ENCODE measurements around the gene SENP1. TPM values are rescaled to one million over a fixed set of nuclear protein-coding genes. Genes with fewer than 3 reads are reported as not detected.
A peak's percentile ranks its signal among the peaks of the same experiment; 100 is the strongest.

The SENP1 gene
- total RNA-seq, 2 experiments from 2014 or later: 44.4 to 61.8 TPM

DNA sequence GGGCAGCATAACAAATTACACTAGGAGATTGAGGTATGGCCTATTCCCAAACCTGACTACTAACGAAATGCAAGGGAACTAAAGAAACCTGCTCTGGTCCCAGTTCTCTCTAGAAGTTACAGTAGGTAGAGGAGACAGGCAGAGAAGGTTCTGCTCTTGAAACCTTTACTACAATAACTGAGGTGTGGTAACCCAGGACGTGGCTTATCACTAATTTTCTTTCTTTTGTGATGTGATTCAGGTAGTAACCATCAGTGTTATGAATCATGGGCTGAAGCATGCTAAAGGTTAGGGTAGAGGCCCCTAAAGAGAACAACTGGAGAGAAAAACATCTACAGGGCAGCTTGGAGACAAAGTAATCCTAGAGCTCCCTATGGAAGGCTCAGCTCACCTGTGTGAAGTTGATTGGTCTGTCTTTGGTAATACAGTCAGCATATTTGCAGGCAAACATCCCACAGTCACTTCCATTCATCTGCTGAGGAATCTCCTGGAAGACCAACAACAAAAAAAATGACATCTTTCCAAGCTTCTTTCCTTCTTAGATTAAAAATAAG, 59.8 kb downstream of the SENP1 start:
- ChIA-PET POLR2A (no interaction called here), CTCF (interaction anchor here (0.7 to 1.1 kb wide), 2 partner anchors 134 to 526 kb away, joined by 3 to 4 read pairs; no protein-coding TSS in a partner anchor)
- ATAC-seq (peak; percentile 36), DNase-seq (no peak)
- H3K9me3 Mint-ChIP-seq (ENCODE audit: low read depth): no peaks in the 10 kb centered on the region
- H3K36me3 Mint-ChIP-seq (ENCODE audit: low read depth): peaks cover 29% of the 10 kb centered on the region
- H3K4me1 Mint-ChIP-seq: no peaks in the 10 kb centered on the region
- intact Hi-C loops (cut with DNase I, micrococcal nuclease): no loop called here
- H3K4me3 Mint-ChIP-seq: no peak overlapping the region
- H3K27me3 Mint-ChIP-seq: no peaks in the 10 kb centered on the region
- H3K27ac Mint-ChIP-seq: no peak overlapping the region

DNA sequence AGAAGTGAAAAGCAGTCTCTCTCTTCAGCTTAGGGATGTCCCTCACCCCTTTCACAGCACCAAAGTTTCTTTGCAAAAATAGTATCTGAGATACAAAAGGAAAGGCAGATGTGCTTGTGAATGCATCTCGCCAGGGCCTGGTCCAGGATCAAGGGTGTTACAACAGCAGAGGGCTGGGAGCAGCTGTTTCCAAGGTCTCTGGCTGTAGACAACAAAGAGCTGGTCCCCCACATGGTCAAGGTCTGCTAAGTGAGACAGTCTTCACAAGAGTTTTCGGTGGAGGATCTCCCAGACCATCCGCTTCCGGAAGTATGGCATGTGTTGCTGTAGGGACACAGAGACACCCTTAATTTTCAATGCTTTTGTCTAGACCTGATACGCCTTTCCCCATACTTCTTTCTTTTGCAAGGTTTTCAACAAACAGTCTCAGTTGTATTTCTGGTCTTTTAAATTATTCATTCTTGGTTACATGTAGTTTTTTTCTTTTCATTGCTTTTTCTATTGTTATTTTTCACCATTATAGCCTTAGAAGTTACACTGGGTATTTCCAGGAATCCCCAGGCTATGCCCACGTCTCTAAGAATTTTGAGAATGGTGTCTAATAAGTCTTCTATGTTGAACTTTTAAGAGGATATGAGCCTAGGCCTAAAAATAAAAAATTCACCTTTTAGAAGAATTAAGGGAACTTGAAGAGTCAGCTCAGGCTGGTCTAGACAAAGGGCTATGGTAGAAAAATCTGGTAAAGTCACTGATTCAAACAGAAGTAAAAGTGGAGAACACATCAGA, 60.6 kb downstream of the SENP1 start:
- H3K27ac Mint-ChIP-seq: no peak overlapping the region
- ChIA-PET CTCF (interaction anchor here (0.8 to 1.1 kb wide), 2 partner anchors 90 to 134 kb away, joined by 3 to 4 read pairs; no protein-coding TSS in a partner anchor), POLR2A (no interaction called here)
- no peak overlapping the region for H3K4me3 Mint-ChIP-seq
- H3K36me3 Mint-ChIP-seq (ENCODE audit: low read depth): peaks cover 29% of the 10 kb centered on the region
- H3K27me3 Mint-ChIP-seq: no peaks in the 10 kb centered on the region
- ATAC-seq (no peak), DNase-seq (no peak)
- intact Hi-C loops (cut with DNase I, micrococcal nuclease): no loop called here
- no peaks in the 10 kb centered on the region for H3K4me1 Mint-ChIP-seq
- no peaks in the 10 kb centered on the region for H3K9me3 Mint-ChIP-seq (ENCODE audit: low read depth)

DNA sequence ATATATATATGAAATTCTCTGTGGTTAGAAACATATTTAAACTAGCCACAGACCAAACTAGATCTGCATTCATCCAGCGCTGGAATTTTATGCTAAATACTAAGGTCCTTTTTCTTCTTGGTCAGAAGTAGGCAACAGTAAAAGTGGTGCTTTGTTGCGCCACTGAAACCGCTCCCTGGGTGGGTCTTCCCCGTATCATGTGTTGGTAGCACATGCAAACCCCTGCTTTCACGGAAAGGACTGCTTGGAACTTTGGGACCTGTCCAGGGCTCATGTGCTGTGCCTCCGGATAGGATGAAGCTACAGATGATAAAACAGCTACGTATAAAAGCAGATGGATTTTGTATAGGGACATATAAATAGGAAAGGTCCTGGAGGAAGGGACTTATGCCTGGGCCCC, 61.5 kb downstream of the SENP1 start:
- no peak overlapping the region for H3K27ac Mint-ChIP-seq
- H3K9me3 Mint-ChIP-seq (ENCODE audit: low read depth): no peaks in the 10 kb centered on the region
- no peak overlapping the region for H3K4me3 Mint-ChIP-seq
- CTCF ChIA-PET: interaction anchor here (0.8 kb wide), 1 partner anchor 90 kb away, joined by 3 read pairs; no protein-coding TSS in a partner anchor
- H3K36me3 Mint-ChIP-seq (ENCODE audit: low read depth): peaks cover 24% of the 10 kb centered on the region
- ATAC-seq: no peak
- POLR2A ChIA-PET: no interaction called here
- no peak for DNase-seq
- intact Hi-C loops (cut with DNase I, micrococcal nuclease): no loop called here
- H3K27me3 Mint-ChIP-seq: no peaks in the 10 kb centered on the region
- no peaks in the 10 kb centered on the region for H3K4me1 Mint-ChIP-seq

DNA sequence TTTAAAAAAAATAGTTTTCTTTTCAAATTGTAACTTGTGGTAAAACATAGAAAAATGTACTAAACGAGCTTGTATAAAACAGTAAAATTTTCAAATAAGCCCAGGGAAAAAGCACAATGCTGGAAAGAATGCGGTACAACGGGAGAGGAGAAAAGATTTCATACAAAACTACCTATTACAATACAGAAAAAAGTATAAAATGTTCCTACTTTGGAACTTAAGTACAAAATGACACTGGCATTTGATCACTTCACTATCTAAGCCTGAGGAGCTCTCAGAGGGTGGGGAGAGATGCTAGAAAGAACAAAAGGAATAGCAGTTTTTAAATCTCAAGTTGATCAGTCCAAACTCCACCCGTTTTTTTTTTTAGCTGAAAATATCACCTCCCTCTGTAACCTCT, 62.1 kb downstream of the SENP1 start:
- ChIA-PET CTCF (interaction anchor here (0.9 to 1.2 kb wide), 2 partner anchors 8 to 42 kb away, joined by 3 read pairs; no protein-coding TSS in a partner anchor), POLR2A (no interaction called here)
- Mint-ChIP-seq H3K27me3 (no peaks in the 10 kb centered on the region), H3K9me3 (ENCODE audit: low read depth) (no peaks in the 10 kb centered on the region), H3K4me3 (no peak overlapping the region), H3K4me1 (no peaks in the 10 kb centered on the region), H3K36me3 (ENCODE audit: low read depth) (peaks cover 20% of the 10 kb centered on the region), H3K27ac (no peak overlapping the region)
- ATAC-seq (no peak), DNase-seq (no peak)
- intact Hi-C loops (cut with DNase I, micrococcal nuclease): no loop called here

DNA sequence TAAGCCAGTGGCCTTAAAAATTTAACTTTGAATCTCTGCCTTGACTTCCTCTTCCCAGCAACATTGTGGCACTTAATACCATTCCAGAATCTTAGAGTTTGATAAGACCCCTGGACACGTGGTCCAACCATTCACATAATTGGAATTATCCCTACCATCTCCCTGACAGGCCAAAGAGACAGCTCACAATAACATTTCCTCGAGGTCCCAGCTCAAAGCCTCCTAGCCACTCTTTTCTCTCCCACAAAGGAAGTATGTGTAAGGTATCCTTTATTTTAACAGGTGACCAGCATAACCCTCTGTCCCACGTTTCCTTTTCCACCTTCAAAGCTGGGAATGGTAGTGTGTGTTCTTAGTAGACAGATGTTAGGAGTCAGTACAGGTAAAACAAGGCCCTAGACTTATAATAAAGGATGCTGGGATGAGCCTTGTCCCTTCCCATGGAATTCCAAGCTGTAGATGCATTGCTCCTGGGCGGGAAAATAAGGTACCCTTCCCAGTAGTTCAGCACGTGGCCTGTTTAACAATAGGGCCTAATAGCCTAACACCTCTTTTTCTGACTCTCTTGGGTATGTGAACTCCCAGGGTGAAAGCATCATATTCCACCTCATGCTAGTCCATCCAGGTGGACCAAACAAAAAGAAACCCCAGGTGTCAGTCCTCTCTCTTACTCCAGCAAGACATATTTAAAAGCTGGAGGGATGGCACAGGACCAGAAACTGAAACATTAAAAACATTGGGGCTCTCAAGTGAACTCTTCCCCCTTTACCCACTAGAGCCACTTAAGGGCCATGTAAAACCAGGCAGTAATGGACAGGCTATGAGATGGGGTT, 64.1 kb downstream of the SENP1 start:
- intact Hi-C loops (cut with DNase I, micrococcal nuclease): no loop called here
- CTCF ChIA-PET: interaction anchor here (0.6 to 1.2 kb wide), 4 partner anchors 34 to 1928 kb away, joined by 3 to 5 read pairs (median 3); no protein-coding TSS in a partner anchor
- peaks cover 20% of the 10 kb centered on the region for H3K36me3 Mint-ChIP-seq (ENCODE audit: low read depth)

DNA sequence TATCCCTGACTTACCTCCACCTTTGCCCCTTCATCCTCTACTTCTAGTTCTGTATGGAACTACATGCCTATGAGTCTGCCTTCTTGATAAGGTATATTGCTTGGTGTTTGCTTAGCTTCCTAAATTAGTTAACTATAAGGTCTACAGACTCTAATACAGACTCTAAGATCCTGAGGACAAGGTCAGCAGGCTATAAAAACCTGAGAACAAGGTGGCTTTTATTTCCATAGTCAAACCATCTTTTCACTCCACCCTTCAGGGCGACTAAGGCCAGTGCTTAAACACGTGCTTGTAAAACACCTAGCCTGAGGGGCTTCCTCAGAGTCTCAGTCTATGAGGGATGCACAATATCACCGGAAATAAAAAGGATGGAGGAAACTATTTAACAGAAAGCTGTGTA, 65.5 kb downstream of the SENP1 start:
- Mint-ChIP-seq H3K27ac (no peak overlapping the region), H3K36me3 (ENCODE audit: low read depth) (peaks cover 11% of the 10 kb centered on the region), H3K4me1 (peaks cover 4% of the 10 kb centered on the region), H3K9me3 (ENCODE audit: low read depth) (no peaks in the 10 kb centered on the region), H3K4me3 (no peak overlapping the region), H3K27me3 (no peaks in the 10 kb centered on the region)
- DNase-seq (no peak), ATAC-seq (no peak)
- intact Hi-C loops (cut with DNase I, micrococcal nuclease): no loop called here
- POLR2A ChIA-PET: no interaction called here
- CTCF ChIA-PET: interaction anchor here (0.6 to 0.8 kb wide), 2 partner anchors 65 to 149 kb away, joined by 3 read pairs; no protein-coding TSS in a partner anchor

More for the DNA sequence above, 64.1 kb downstream of the SENP1 start:
- H3K27ac Mint-ChIP-seq: no peak overlapping the region
- H3K9me3 Mint-ChIP-seq (ENCODE audit: low read depth): no peaks in the 10 kb centered on the region
- POLR2A ChIA-PET: no interaction called here
- no peak overlapping the region for H3K4me3 Mint-ChIP-seq
- H3K27me3 Mint-ChIP-seq: no peaks in the 10 kb centered on the region
- ATAC-seq (no peak), DNase-seq (no peak)
- peaks cover 4% of the 10 kb centered on the region for H3K4me1 Mint-ChIP-seq

DNA sequence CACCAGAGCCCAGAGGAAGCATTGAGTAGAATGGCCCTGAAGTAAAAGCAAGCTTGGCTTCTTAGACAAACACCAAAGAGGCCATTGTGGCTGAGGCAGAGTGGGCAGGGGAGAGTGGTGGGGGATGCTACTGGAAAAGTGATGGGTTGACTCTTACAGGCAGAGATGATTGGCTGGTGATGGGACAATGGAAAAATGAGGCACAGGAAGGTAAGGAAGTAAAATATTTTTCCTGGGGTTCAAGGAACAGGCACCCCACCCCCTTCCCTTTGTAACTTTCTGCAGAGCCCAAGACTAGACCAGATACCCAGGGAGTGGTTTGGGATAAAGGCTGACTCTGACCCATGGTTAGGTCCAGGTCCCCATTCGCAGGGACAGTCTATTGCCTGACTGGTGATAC, 66.7 kb downstream of the SENP1 start:
- Mint-ChIP-seq H3K4me1 (peaks cover 4% of the 10 kb centered on the region), H3K9me3 (ENCODE audit: low read depth) (no peaks in the 10 kb centered on the region), H3K27ac (no peak overlapping the region), H3K27me3 (no peaks in the 10 kb centered on the region), H3K4me3 (no peak overlapping the region), H3K36me3 (ENCODE audit: low read depth) (peaks cover 5% of the 10 kb centered on the region)
- no peak for DNase-seq
- intact Hi-C loops (cut with DNase I, micrococcal nuclease): no loop called here
- ATAC-seq: no peak
- ChIA-PET POLR2A (no interaction called here), CTCF (no interaction called here)

DNA sequence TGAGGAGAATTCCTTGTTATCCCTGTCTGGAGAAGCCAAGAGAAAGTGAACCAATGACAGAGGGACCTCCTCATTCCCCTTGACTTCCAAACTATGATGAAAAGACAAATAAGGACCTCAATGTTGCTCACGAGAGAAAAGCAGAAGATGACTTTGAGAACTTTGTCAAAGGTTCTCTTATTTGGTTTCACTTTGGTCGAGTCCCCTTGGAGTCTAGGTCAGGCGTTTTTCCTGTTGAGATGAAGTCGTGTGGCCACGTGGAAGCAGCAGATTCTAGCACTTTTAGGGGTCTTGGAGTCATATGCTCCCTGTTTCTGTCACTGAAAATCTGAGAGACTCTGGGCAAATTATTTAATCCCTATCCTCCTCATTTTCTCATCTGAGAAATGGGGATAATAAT, 67.8 kb downstream of the SENP1 start:
- CTCF ChIA-PET: no interaction called here

DNA sequence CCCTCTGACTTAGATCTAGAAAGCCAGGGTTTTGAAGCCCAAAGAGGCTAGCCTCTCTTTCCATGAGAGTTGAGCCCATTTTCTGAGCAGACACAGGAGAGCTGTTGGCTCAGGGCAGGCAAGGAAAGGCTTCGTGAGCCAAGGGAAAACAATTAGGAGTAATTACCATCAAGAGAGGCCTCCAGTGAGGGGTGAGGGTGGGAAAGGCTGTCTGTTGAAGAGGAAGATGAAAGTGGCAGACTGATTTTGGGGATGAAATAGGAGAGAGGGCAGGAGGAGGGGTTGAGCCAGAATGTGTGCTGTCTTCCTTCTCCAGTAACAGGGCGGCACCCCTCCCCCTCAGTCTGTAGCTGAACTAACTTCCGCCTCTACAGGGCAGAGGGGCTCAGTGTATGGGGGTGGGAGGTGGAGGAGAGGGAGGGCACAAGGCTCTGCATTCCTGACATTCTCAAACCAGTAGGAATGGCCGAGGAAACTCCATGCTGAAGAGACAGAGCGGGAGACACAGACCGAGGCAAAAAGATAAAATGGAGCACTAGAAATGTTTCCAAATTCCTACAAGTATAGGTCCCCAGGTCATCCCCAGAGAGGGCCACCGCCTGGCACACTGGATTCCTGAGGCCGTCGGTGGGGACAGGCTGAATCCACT, 68.5 kb downstream of the SENP1 start:
- Mint-ChIP-seq H3K4me3 (no peak overlapping the region), H3K27me3 (no peaks in the 10 kb centered on the region), H3K4me1 (peaks cover 4% of the 10 kb centered on the region), H3K27ac (no peak overlapping the region), H3K9me3 (ENCODE audit: low read depth) (no peaks in the 10 kb centered on the region), H3K36me3 (ENCODE audit: low read depth) (no peaks in the 10 kb centered on the region)
- intact Hi-C loops (cut with DNase I, micrococcal nuclease): no loop called here
- no peak for DNase-seq
- ChIA-PET CTCF (no interaction called here), POLR2A (no interaction called here)
- no peak for ATAC-seq

More for the DNA sequence above, 67.8 kb downstream of the SENP1 start:
- Mint-ChIP-seq H3K36me3 (ENCODE audit: low read depth) (no peaks in the 10 kb centered on the region), H3K9me3 (ENCODE audit: low read depth) (no peaks in the 10 kb centered on the region), H3K4me1 (peaks cover 4% of the 10 kb centered on the region), H3K4me3 (no peak overlapping the region), H3K27me3 (no peaks in the 10 kb centered on the region), H3K27ac (no peak overlapping the region)
- ATAC-seq: no peak
- intact Hi-C loops (cut with DNase I, micrococcal nuclease): no loop called here
- no peak for DNase-seq
- POLR2A ChIA-PET: no interaction called here

DNA sequence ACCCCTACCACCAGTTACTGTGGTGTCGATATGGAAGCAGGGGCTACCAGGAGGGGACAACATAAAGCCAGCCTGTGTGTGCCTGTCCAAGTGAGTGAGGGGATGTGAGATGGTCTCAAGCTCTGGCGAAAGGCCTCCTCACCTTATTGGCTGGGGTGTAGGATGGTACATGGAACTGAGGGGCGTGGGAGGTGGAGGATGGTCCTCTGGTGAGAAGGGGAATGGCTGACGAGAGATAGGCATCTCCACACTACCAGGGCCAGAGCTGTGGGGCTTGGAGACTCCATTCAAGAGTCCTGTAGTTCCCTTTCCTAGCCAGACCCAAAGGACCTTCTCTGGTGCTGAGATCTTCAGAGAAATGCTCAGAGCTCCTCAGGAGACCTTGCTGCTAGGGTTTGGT, 69.1 kb downstream of the SENP1 start:
- ATAC-seq: no peak
- H3K36me3 Mint-ChIP-seq (ENCODE audit: low read depth): no peaks in the 10 kb centered on the region
- no peaks in the 10 kb centered on the region for H3K27me3 Mint-ChIP-seq

More for the DNA sequence above, 69.1 kb downstream of the SENP1 start:
- H3K4me3 Mint-ChIP-seq: no peak overlapping the region
- ChIA-PET POLR2A (no interaction called here), CTCF (no interaction called here)
- H3K4me1 Mint-ChIP-seq: peaks cover 4% of the 10 kb centered on the region
- DNase-seq: no peak
- no peak overlapping the region for H3K27ac Mint-ChIP-seq
- intact Hi-C loops (cut with DNase I, micrococcal nuclease): no loop called here
- H3K9me3 Mint-ChIP-seq (ENCODE audit: low read depth): no peaks in the 10 kb centered on the region
